GM21515 (cell line): ENCODE data around the gene ITGB1BP1.

Experiments used
- ATAC-seq: cut with Tn5 transposase; IDR thresholded peaks from one replicate; pipeline ENCODE4 v1.9.1; 2021; ENCODE audit not compliant: unreplicated experiment

ITGB1BP1 gene

GRCh38 chr2:9354318-9354717 lies 69.0 kb downstream of the ITGB1BP1 start:
- ATAC-seq = no peak
